HL-60 (cell line): ENCODE measurements around the gene TXNRD2.
A peak's percentile ranks its signal among the peaks of the same experiment; 100 is the strongest.

Source experiments
- DNase-seq, 2 experiments: peaks; one replicate each; pipeline ENCODE4 v3.0.0-alpha.2; 2010 to 2020; ENCODE audit warnings: low read depth in 1 of 2, low spot score in 1 of 2
- H3K27ac ChIP-seq: fragments of 250-450 bp; sonication (Bioruptor Pico); replicated peaks from 2 replicates; pipeline ENCODE4 v1.5.1; 2020; ENCODE audit warnings: mild to moderate bottlenecking, moderate library complexity
- H3K27me3 ChIP-seq: fragments of 250-450 bp; sonication (Bioruptor Pico); 2 replicates; pipeline ENCODE4 v1.5.1; 2021; ENCODE audit warnings: mild to moderate bottlenecking, moderate library complexity; ENCODE audit not compliant: insufficient read depth, poor library complexity, severe bottlenecking
- H3K4me3 ChIP-seq: replicated peaks from 2 replicates; pipeline ENCODE4 v1.5.1; 2011; ENCODE audit warnings: mild to moderate bottlenecking, control low read depth, low read length; ENCODE audit not compliant: insufficient read depth
- CTCF ChIP-seq: IDR thresholded peaks from one replicate; pipeline ENCODE4 v1.5.1; 2011; ENCODE audit warnings: low read length, control low read depth, inconsistent platforms; ENCODE audit not compliant: insufficient read depth
- GABPA ChIP-seq: IDR thresholded peaks from 2 replicates; pipeline ENCODE4 v1.6.1; 2012; ENCODE audit warnings: low read depth
- POLR2AphosphoS5 ChIP-seq: IDR thresholded peaks from 2 replicates; pipeline ENCODE4 v1.6.1; 2012; ENCODE audit warnings: low read depth
- REST ChIP-seq: IDR thresholded peaks from 2 replicates; pipeline ENCODE4 v1.6.1; 2012; ENCODE audit warnings: low read depth; ENCODE audit not compliant: insufficient replicate concordance
- SPI1 ChIP-seq: IDR thresholded peaks from 2 replicates; pipeline ENCODE4 v1.6.1; 2012; ENCODE audit warnings: low read depth, mild to moderate bottlenecking, borderline replicate concordance

Gene TXNRD2

DNA sequence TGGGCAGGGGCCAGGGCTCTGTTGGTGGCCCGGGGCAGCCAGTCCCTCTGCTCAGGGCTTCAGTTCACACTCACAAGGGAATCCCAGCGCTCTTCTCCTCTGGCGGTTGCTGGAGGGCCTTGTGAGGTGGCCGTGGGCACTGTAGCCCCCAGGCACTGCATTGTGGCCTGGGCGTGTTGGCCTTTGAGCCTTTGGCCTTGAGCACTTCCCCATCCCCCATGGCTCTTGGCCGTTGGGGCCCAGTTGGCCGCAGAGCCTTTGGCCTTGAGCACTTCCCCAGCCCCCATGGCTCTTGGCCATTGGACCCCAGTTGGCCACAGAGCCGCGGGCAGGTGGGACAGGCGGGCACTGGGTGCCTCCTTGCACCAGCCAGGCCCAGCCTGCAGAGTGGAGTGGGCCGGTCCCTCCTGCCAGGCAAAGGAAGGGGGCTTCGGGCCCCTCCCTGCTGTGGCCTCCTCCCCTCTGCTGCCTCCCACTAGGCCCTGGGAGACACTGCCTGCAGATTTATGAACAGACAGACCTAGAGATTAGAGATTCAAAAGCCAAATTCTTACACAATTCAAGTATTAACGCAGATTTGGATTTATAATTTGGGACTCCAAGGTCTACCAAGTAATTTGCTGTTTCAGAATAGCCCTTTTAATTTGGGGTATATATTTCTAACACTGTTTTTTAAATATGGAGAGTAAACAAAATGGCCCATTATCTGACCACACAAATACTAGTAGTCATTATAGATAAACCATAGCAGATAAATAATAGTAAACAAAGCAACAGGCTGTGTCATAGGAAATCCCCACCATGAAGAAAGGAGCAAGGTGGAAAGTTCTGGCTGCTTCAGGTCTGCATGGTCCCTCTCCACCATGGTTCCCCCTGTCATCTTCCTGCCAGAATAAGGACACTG is 18.2 kb upstream of the TXNRD2 start:
- DNase-seq = no peak
- TF ChIP-seq REST (no peak), SPI1 (no peak), POLR2AphosphoS5 (peak; percentile 37; the same call in 1 of the 2 replicates)
- Histone ChIP-seq H3K4me3 (no peak overlapping the region), H3K27ac (no peak overlapping the region), H3K27me3 (no peaks in the 10 kb centered on the region)

DNA sequence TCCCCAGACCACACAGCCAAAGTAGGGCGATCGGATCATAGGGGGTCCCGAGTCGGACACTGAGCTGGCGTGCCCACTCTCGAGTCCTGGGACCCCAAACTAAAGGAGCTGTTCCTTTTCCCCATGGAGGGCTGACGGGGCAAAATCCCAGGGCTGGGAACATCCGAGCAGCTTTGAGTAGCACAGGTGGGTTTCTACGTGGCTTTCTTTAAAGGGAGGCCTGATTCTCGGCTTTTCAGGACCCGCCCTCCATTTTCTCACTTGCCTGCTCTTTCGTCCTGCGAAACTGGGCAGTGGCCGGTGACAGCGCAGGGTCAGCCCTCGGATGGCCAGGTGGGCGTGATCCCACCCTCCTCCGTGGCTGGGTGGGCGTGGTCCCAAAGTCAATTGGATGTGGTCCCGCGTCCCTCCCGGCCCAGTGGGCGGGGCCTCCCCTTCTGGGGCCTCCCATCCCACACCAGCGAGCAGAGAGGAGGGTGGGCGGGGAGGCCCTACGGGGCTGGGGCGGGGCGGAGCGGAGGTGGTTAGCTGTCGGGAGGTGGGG is 17.5 kb upstream of the TXNRD2 start:
- Histone ChIP-seq H3K4me3 (no peak overlapping the region), H3K27ac (no peak overlapping the region)
- DNase-seq = no peak

DNA sequence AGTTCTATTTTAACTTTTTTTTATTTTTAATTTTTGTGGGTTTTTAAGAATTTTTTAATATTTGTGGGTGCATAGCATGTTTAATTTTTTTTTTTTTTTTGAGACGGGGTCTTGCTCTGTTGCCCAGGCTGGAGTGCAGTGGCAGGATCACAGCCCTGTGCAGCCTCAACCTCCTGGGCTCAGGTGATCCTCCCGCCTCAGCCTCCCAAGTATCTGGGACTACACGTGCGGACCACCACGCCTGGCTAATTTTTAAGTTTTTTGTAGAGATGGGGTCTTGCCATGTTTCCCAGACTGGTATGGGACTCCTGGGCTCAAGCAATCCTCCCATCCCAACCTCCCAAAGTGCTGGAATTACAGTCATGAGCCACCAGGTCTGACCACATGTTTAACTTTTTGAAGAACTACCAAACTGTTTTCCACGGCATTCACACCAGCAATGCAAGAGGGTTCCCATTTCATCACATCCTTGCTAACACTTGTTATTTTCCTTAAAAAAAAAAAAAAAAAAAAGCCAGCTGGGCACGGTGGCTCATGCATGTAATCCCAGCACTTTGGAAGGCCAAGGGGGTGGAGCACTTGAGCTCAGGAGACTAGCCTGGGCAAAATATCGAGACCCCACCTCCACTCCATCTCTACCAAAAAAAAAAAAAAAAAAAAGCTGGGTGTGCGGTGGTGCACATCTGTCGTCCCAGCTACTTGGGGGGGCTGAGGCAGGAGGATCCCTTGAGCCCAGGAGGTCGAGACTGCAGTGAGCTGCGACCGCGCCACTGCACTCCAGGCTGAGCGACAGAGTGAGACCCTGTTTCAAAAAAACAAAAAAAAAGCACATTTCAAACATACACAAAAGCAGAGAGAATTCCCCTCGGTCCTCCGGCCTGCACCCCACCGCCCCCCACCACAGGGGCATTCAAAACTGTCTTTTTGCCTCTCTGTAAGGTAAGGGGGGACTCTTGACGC is 16.7 kb upstream of the TXNRD2 start:
- TF ChIP-seq POLR2AphosphoS5 = no peak; the same call in 1 of the 2 replicates
- TF ChIP-seq REST = no peak
- no peak for TF ChIP-seq GABPA
- Histone ChIP-seq H3K27me3 (no peaks in the 10 kb centered on the region), H3K27ac (no peak overlapping the region), H3K4me3 (no peak overlapping the region)
- DNase-seq = no peak

More for the DNA sequence above, 17.5 kb upstream of the TXNRD2 start:
- no peak for TF ChIP-seq POLR2AphosphoS5
- no peaks in the 10 kb centered on the region for H3K27me3 ChIP-seq

GRCh38 chr22:19957445-19957844 is 15.8 kb upstream of the TXNRD2 start:
- H3K4me3 ChIP-seq = no peak overlapping the region
- no peak for DNase-seq
- no peaks in the 10 kb centered on the region for H3K27me3 ChIP-seq
- no peak for TF ChIP-seq CTCF
- TF ChIP-seq SPI1 = no peak
- no peak for TF ChIP-seq GABPA
- TF ChIP-seq POLR2AphosphoS5 = peak; percentile 21; the same call in 1 of the 2 replicates
- no peak for TF ChIP-seq REST
- H3K27ac ChIP-seq = no peak overlapping the region
